Measurements from ENCODE around the gene PRDM1.

The PRDM1 gene

GRCh38 chr6:106097411-106098231 lies 11.5 kb downstream of the PRDM1 start:
- DNase-seq (ENCODE audit: low read depth, low spot score): no peak

GRCh38 chr6:106098383-106099234 lies 12.5 kb downstream of the PRDM1 start:
- DNase-seq (ENCODE audit: low read depth, low spot score): no peak

GRCh38 chr6:106099235-106099537 lies 13.1 kb downstream of the PRDM1 start:
- no peak for DNase-seq (ENCODE audit: low read depth, low spot score)

- DNase-seq (ENCODE audit: low read depth, low spot score): no peak
Measured at GRCh38 chr6:106100755-106101154, 14.6 kb downstream of the PRDM1 start.

GRCh38 chr6:106101466-106101865 lies 15.3 kb downstream of the PRDM1 start:
- DNase-seq (ENCODE audit: low read depth, low spot score): no peak

GRCh38 chr6:106102034-106102433 lies 15.9 kb downstream of the PRDM1 start:
- no peak for DNase-seq (ENCODE audit: low read depth, low spot score)

GRCh38 chr6:106102967-106103727 lies 17.0 kb downstream of the PRDM1 start:
- DNase-seq (ENCODE audit: low read depth, low spot score): no peak

- no peak for DNase-seq (ENCODE audit: low read depth, low spot score)
Measured at GRCh38 chr6:106103728-106104109, 17.6 kb downstream of the PRDM1 start.

- no peak for DNase-seq (ENCODE audit: low read depth, low spot score)
Measured at GRCh38 chr6:106104476-106104875, 18.3 kb downstream of the PRDM1 start.

- no peak for DNase-seq (ENCODE audit: low read depth, low spot score)
Measured at GRCh38 chr6:106104941-106105340, 18.8 kb downstream of the PRDM1 start.

- DNase-seq (ENCODE audit: low read depth, low spot score): no peak
Measured at GRCh38 chr6:106105493-106105892, 19.4 kb downstream of the PRDM1 start.

- no peak for DNase-seq (ENCODE audit: low read depth, low spot score)
Measured at GRCh38 chr6:106106276-106107042, 20.3 kb downstream of the PRDM1 start.

GRCh38 chr6:106107043-106107613 lies 21.0 kb downstream of the PRDM1 start:
- no peak for DNase-seq (ENCODE audit: low read depth, low spot score)

GRCh38 chr6:106108129-106108528 lies 22.0 kb downstream of the PRDM1 start:
- DNase-seq (ENCODE audit: low read depth, low spot score): no peak

- DNase-seq (ENCODE audit: low read depth, low spot score): no peak
Measured at GRCh38 chr6:106109029-106109428, 22.9 kb downstream of the PRDM1 start.

- DNase-seq (ENCODE audit: low read depth, low spot score): no peak
Measured at GRCh38 chr6:106110164-106110826, 24.2 kb downstream of the PRDM1 start.

- no peak for DNase-seq (ENCODE audit: low read depth, low spot score)
Measured at GRCh38 chr6:106112433-106112832, 26.3 kb downstream of the PRDM1 start.

GRCh38 chr6:106113256-106113959 lies 27.3 kb downstream of the PRDM1 start:
- DNase-seq (ENCODE audit: low read depth, low spot score): no peak

GRCh38 chr6:106114492-106114891 lies 28.4 kb downstream of the PRDM1 start:
- no peak for DNase-seq (ENCODE audit: low read depth, low spot score)

- DNase-seq (ENCODE audit: low read depth, low spot score): no peak
Measured at GRCh38 chr6:106115286-106115685, 29.1 kb downstream of the PRDM1 start.

Data from iPS DF 19.7 (cell line).